NOMO-1 treated with DMSO at 0.1 percent for 48 hours (cell line): ENCODE results near the gene PRSS2.
A peak's percentile ranks its signal among the peaks of the same experiment; 100 is the strongest.
"Not testable (repeated sequence)": the region's sequence is repeated elsewhere in the genome, so short reads cannot be mapped to it uniquely, and the experiment has no call there.

Source experiments
- DNase-seq: peaks from one replicate; lab custom pipeline; 2025; ENCODE audit not compliant: unreplicated experiment; lab: John Stamatoyannopoulos, UW

Gene PRSS2

DNA sequence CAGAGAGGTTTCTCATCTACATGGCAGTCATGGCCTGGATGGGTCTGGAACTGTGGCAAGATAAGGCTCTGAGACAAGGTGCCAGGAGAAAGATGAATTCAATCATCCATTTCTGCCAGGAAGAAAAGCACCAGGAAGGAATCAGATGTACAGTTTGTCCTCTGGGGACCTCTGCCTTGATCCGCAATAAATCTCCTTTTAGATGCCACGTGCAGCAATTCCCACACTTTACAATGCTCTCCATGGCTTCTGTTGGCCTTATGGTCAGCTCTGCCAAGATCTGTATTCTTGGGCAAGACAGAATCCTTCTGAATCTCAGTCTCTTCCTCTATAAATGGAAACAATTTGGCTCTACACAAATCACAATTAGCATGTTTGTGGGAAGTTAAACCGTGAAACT lies 12.5 kb upstream of the PRSS2 start:
- DNase-seq = not testable (repeated sequence)

DNA sequence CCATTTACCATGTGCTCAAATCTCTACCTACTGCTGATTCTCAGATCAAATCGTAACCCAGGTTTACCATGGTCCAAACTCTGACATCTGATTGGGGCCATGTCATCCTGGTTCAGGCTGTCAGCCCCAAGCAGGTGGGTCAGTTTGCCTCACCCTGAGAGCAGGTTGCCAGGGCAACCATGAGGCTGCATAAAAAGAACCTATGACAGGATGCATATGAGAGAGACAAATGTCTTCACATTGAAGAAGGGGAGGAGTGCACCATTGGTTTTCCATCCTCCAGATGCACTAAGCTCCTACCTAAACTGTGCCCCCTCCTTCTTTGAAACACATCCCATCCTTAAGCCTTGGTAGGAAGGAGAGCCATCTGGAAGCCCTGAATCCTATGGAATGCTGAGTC lies 11.3 kb upstream of the PRSS2 start:
- no peak for DNase-seq

DNA sequence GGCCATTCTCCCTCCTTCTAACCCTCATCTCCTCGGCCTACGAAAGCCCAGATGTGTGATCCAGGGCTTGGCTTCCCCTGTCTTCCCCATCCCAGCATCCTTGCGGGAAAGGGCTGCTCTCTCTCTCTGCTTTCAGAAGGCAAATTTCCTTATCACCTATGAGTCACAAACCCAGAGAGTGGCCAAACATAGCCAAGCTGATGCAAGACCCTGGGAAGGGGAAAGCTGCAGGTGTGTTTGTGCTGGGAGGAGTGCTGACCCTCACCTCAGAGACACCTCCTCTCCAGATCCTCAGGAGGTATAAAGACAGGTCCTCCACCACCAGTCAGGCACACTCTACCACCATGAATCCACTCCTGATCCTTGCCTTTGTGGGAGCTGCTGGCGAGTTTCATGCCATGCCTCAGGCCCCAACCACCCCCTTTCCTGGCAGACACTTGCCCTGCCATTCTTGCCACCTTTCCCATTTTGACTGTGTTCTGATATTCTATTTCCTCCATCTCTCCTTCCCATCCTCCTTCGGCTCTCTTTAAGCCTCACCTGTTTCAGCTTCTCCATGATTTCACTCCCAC lies 10.6 kb upstream of the PRSS2 start:
- no peak for DNase-seq

DNA sequence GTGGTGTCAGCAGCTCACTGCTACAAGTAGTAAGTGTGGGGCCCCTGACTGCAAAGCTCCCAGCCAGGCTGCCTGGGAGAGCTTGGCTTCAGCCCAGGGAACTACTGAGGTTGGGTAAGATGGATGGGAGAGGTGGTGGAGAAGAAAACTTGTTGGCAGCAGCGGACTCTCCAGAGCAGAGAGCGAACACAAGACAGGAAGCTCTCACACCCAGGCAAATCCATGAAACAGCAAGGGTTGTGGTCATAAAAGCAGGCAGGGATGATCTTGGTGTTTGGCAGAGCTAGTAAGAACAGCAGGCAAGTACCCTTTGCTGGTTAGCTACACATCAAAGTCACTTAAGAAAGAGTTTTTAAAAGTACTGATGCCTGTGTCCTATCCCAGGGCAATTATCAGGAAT lies 9.2 kb upstream of the PRSS2 start:
- DNase-seq = not testable (repeated sequence)

DNA sequence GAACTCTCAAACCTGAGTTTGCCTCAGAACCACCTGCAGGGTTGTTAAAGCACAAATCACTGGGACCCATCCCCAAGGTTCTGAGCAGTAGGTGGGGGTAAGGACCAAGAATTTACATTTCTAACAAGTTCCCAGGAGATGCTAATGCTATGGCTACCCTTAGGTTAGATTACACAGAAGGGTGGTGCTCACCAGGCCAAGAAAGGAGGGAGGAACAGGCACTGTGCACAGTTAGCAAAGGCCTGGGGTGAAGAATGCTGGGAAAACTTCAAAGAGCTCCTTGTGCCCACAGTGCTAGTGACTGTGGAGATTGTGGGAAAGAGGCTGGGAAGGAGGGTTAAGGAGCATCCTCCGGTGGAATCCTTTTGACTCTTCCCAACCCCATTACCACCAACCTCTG lies 8.7 kb upstream of the PRSS2 start:
- no peak for DNase-seq

DNA sequence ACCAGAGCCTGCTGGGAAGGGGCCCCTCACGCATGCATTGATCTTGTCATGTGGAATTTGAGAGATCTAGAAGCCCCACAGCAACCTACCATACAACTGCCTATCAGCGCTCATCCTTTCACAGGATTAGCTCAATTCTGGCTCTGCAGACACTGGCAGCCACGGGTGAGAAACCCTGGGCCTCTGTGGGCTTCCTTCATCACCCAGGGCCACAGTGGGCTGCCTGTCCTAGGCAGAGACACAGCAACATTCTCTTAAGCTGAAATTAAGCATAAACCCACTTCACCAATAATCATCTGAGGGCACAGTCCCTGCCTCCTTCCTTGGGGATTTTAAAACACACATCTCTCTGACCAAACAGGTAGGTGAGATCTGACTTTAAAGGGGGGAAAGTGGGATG lies 3.3 kb upstream of the PRSS2 start:
- no peak for DNase-seq

DNA sequence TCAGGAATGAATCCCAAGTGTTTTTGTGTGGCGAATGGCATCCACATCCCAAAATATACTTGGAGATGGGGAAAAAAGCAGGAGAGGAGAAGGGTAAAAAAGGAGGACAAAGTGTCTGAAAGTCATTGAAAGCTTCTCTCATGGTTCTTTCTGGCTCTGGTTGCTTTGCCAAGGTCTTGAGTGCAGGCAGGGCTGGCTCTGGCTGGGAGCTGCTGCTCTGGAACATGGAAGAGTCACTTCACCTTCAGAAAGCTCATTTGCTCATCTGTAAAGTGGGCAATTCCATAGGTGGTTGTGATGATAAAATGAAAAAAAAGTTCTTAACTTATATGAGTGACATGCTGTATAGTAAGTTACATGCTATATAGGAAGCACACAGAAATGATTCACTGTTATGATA lies 2.9 kb upstream of the PRSS2 start:
- no peak for DNase-seq

DNA sequence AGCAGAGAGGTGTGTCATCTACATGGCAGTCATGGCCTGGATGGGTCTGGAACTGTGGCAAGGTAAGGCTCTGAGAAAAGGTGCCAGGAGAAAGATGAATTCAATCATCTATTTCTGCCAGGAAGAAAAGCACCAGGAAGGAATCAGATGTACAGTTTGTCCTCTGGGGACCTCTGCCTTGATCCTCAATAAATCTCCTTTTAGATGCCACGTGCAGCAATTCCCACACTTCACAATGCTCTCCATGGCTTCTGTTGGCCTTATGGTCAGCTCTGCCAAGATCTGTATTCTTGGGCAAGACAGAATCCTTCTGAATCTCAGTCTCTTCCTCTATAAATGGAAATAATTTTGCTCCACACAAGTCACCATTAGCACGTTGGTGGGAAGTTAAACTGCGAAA lies 1.9 kb upstream of the PRSS2 start:
- not testable (repeated sequence) for DNase-seq

DNA sequence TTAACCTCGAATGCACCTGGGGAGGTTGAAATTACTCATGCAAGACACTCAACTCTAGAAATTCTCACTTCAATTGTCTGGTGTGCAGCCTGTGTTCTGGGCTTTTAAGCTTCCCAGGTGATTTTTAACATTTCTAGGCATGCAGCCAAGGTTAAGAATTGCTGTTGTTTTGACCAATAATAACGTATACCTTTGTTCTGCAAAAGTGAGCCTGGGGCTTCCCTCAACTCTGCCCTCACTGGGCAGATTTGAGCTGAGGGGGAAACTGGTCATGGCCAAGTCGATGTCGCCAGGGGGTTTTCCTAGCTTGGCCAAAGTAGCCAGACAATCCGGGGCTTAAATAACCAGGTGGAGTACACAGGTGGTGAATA lies 568 bp downstream of the PRSS2 start:
- DNase-seq = no peak

DNA sequence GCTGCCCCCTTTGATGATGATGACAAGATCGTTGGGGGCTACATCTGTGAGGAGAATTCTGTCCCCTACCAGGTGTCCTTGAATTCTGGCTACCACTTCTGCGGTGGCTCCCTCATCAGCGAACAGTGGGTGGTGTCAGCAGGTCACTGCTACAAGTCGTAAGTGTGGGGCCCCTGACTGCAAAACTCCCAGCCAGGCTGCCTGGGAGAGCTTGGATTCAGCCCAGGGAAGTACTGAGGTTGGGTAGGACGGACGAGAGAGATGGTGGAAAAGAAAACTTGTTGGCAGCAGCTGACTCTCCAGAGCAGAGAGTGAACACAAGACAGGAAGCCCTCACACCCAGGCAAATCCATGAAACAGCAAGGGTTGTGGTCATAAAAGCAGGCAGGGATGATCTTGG lies 1.3 kb downstream of the PRSS2 start:
- no peak for DNase-seq

DNA sequence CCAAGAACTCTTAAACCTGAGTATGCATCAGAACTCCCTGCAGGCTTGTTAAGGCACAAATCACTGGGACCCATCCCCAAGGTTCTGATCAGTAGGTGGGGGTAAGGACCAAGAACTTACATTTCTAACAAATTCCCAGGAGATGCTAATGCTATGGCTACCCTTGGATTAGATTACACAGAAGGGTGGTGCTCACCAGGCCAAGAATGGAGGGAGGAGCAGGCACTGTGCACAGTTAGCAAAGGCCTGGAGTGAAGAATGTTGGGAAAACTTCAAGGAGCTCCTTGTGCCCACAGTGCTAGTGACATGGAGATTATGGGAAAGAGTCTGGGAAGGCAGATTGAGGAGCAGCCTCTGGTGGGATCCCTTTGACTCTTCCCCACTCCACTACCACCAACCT lies 1.9 kb downstream of the PRSS2 start:
- DNase-seq = no peak

DNA sequence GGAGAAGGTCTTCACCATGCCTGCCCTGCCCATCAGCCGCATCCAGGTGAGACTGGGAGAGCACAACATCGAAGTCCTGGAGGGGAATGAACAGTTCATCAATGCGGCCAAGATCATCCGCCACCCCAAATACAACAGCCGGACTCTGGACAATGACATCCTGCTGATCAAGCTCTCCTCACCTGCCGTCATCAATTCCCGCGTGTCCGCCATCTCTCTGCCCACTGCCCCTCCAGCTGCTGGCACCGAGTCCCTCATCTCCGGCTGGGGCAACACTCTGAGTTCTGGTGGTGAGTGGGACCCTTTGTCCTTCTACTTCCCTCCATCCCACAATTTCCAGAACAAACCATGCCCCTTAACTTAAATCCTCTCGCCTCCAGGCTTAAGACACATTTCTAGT lies 2.5 kb downstream of the PRSS2 start:
- DNase-seq = no peak

DNA sequence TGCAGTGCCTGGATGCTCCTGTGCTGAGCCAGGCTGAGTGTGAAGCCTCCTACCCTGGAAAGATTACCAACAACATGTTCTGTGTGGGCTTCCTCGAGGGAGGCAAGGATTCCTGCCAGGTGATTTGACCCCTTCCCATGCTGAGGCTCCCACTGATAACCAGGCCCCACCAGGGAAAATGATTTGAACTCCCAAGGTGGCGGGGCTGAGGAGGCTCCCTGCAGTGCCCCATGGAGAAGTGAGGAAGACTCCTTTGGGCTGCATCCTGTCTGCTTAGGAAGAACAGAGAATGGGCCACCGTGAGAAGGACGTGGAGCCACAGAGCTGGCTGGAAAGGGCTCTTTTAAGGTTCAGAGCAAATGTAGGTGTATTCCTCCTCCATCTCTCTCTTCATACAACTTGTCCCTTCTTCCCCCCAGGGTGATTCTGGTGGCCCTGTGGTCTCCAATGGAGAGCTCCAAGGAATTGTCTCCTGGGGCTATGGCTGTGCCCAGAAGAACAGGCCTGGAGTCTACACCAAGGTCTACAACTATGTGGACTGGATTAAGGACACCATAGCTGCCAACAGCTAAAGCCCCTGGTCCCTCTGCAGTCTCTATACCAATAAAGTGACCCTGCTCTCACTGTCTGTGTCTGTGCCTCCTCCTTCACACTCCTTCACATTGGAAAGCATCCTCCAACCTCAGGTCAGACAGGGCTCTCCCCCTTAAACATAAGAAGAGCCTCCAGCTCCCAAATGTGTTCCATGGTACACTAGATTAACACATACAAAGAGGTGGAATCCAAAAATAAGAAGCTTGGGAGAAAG lies 3.4 kb downstream of the PRSS2 start:
- no peak for DNase-seq

DNA sequence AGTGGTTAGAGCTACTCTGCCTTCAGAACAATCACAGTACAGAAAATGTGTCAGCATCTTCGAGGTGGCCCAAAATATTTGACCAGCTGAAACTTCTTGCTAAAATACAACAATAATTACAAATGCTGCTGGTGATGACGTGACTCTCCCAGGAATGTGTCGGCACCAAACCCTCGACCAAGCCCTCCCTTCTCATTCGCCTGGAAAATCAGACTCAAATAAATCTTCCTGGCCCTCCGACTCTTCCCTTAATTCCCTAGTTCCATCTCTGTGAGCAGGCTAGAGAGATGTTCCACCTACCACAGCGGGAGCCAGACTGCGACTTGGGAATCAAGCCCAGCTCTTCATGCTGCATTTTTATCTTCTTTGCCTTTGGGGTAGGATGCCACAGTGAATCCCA lies 4.1 kb downstream of the PRSS2 start:
- DNase-seq = no peak

DNA sequence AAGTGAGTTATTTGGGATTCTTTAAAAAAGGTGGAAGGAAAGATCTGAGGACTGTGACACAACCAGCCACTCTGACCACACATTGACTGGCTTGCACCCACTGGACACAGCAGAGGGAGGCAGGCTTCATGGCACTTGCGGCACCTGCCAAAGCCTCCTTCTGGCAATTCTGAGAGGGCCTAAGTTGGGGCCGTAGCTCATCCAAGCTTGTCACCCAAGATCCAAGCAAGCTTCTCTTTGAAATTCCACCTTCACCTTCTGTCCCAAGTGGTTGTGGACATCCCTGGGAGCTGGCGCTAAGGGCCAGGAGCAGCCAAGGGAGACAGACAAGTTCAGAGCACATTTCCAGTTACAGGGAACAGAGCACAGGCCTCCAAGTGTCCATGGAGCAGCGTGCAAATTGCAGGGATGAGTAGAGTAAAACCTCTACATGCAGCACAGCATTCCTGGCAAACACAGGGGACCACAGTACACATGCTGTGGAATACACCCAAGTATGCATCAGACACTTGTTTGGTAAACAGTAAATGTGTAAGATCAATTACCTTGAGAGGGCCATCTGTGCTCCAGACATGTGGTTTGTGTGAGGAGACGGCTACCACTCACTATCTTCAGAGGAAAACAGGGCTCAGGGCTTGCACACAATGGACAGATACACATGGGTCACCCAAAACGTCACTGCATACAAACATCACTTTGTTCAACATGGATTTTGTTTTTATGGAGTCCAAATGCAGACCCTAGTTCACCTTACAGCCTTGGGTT lies 4.8 kb downstream of the PRSS2 start:
- not testable (repeated sequence) for DNase-seq

DNA sequence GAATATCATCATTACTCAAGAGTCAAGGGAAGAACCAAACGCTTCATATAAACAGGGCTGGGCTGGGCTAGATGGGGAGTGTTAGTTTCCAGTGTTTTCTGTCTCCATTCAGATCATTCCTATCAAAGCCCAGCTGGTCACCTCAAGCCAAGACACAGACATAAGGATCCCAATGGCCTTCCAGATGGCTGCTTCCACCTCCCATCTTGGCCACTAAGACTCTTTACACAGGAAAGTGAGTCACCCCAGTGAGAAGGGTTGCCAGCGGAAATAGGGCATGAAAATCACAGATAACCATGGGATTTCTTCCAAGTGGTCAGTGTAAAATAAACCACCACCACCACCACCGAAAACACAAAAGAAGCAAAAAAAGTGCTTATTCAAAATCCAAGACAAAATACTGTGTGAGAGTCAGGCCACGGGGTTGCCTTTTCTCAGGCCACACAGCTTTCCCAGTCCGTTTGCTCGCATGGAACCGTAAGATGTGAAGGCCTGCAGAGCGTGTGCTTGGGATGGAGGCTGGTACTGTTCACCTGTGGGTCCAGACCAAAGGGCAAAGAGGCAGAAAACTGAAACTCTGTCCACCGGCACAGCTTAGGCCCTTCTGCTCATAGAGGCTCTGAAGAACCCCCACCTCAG lies 5.6 kb downstream of the PRSS2 start:
- no peak for DNase-seq

DNA sequence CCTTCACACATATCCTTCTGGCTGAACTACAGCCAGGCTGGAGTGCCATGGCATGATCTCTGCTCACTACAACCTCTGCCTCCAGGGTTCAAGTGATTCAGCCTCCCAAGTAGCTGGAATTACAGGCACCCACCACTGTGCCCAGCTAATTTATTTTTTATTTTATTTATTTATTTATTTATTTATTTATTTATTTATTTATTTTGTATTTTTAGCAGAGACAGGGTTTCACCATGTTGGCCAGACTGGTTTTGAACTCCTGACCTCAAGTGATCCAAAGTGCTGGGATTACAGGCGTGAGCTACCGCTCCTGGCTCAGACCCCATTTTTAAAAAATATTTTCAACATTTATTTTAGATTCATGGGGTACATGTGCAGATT lies 6.1 kb downstream of the PRSS2 start:
- not testable (repeated sequence) for DNase-seq

DNA sequence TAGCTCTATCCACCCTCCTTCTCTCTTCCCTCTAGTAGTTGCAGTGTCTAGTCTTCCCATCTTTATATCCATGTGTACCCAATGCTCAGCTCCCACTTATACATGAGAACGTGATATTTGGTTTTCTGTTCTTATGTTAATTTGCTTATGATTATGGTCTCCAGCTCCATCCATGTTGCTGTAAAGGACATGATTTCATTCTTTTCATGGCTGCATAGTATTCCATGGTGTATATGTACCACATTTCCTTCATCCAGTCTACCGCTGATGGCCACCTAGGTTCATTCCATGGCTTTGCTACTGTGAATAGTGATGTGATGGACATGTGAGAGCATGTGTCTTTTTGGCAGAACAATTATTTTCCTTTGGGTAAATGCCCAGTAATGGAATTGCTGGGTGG lies 6.5 kb downstream of the PRSS2 start:
- no peak for DNase-seq

DNA sequence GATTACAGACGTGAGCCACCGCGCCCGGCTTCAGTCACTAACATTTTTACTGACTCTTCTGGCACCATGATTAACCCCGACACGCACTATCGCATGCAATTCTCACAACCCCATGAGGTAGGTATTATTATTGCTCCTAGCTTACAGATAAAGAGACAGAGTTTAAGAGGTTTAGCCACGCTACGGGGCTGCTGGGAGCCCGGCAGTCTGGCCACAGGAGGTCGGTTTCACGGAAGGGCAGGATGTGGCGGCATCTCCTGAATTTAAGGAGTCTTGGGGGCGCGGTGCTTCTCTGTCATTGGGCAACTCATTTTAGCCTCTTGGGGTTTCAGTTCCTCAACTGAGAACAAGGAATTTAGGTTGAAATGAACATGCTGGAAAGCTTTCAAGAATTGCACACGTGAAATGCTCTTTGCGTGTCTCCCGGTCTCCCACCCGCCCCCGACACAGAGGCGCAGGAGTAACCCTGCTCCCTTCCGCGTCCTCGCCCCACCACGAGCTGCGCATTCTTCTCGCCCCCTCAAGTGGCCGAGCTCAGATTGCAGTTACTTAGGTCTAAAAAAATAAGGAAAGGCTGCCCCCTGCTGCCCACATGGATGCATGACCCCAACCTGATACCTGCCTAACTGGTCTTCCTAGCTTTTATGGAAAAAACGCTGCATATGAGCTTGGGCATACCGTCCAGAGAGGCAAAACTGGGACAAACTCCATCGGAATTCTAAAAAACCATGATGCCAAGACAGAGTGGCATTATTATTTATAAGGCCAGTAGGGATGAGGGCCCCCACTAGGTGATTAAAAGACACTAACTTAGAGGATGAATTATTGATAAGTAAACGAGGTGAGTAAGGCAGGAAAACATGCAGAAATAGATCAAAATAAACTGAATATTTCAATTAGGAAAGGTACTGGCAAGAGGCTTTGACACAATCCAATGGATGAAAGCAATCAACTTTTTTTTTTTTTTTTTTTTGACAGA lies 12.4 kb downstream of the PRSS2 start:
- peak; percentile 64 for DNase-seq

DNA sequence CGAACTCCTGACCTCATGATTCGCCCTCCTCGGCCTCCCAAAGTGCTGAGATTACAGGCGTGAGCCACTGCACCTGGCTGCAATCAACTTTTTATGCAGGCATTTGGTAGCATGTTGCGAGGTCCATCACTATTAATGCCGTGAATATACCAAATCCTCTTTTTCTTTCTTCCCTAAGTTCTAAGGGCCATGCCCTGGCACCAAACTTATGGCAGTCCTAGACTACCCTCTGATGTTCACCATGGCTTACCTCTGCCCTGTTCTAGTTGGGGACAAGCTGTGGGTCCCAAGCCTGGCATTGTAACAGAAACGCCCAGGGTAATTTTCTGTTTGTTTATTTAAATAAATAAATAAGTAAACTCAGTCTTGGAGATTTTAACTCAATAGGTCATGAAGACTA lies 13.3 kb downstream of the PRSS2 start:
- no peak for DNase-seq

DNA sequence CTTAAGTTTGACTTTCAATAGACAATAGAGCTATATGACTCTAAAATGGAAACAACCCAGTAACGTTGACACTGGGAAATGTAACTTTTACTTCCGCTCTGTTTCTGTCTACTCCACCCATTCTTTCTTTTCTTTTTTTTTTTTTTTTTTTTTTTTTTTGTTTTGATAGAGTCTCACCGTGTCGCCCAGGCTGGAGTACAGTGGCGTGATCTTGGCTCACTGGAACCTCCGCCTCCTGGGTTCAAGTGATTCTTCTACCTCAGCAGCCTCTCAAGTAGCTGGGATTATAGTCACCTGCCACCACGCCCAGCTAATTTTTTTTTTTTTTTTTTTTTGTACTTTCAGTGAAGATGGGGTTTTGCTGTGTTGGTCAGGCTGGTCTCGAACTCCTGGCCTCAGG lies 13.9 kb downstream of the PRSS2 start:
- DNase-seq = no peak
